Hepatocyte (in vitro differentiated cells): ENCODE data around the gene ZMIZ1.

ENCODE experiments used
- EZH2 ChIP-seq: fragments of 200-600 bp; sonication (generic); IDR thresholded peaks from 2 replicates; pipeline ENCODE4 v1.6.1; 2016; ENCODE audit warnings: antibody characterized with exemption, mild to moderate bottlenecking, borderline replicate concordance
- EZH2phosphoT487 ChIP-seq: fragments of 200-600 bp; sonication (generic); IDR thresholded peaks from one replicate; pipeline ENCODE4 v1.6.1; 2018; ENCODE audit warnings: antibody characterized with exemption, mild to moderate bottlenecking, low read depth, moderate library complexity; ENCODE audit not compliant: unreplicated experiment, severe bottlenecking
- TF ChIP-seq, protein P1 (sequence below): fragments of 200-600 bp; sonication (generic); IDR thresholded peaks from 2 replicates; pipeline ENCODE4 v1.5.1; 2016; ENCODE audit warnings: antibody characterized with exemption, mild to moderate bottlenecking; ENCODE audit not compliant: poor library complexity

DNA sequence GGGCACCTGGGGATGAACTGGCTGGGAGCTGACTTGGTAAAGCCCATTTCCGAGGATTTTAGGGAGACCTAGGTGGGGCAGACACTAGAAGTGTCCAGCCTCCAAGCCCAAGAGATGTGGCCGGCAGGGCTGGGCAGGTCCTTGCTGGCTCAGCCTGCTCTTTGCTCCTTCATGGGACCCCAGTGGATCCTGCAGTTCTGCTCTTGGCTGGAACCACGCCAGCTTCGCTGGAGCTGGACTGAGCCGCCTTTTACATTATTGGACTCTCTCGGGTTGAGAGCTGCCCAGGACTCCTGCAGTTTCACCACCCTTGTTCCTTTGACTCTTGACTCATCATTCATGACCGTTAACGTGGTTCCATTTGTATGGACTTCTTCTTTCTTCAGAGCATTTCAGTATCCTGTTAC lies 284.2 kb downstream of the ZMIZ1 start:
- TF ChIP-seq, protein P1, sequence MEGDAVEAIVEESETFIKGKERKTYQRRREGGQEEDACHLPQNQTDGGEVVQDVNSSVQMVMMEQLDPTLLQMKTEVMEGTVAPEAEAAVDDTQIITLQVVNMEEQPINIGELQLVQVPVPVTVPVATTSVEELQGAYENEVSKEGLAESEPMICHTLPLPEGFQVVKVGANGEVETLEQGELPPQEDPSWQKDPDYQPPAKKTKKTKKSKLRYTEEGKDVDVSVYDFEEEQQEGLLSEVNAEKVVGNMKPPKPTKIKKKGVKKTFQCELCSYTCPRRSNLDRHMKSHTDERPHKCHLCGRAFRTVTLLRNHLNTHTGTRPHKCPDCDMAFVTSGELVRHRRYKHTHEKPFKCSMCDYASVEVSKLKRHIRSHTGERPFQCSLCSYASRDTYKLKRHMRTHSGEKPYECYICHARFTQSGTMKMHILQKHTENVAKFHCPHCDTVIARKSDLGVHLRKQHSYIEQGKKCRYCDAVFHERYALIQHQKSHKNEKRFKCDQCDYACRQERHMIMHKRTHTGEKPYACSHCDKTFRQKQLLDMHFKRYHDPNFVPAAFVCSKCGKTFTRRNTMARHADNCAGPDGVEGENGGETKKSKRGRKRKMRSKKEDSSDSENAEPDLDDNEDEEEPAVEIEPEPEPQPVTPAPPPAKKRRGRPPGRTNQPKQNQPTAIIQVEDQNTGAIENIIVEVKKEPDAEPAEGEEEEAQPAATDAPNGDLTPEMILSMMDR, result no peak
- TF ChIP-seq EZH2 (no peak), EZH2phosphoT487 (no peak)
